ENCODE measurements around the gene ZNF576. TPM values are rescaled to one million over a fixed set of nuclear protein-coding genes. Genes with fewer than 3 reads are reported as not detected.
A peak's percentile ranks its signal among the peaks of the same experiment; 100 is the strongest.

ZNF576 gene
- total and polyA plus RNA-seq, 2 of the 13 experiments (the other 11 are each of a cell fraction or from before 2014, with no cell fraction given), result 7.2 to 9.6 TPM

- TF ChIP-seq ZNF772 (CRISPR knock-in tag; IDR thresholded peaks at IDR 0.05) (0 out of 2 replicates have a peak, but pooled peaks have one; percentile 14), ZNF501 (CRISPR knock-in tag; IDR thresholded peaks at IDR 0.05) (peak; percentile 28; the same call in 1 of the 2 replicates), ETV5 (CRISPR knock-in tag; IDR thresholded peaks at IDR 0.05; ENCODE audit: borderline replicate concordance) (peak; percentile 25; the same call in 1 of the 2 replicates), ZNF670 (CRISPR knock-in tag; IDR thresholded peaks at IDR 0.05; ENCODE audit: borderline replicate concordance) (no peak; the same call in 1 of the 2 replicates), RFX3 (CRISPR knock-in tag; IDR thresholded peaks at IDR 0.05) (peak; percentile 31; the same call in 1 of the 2 replicates), ZNF235 (CRISPR knock-in tag; IDR thresholded peaks at IDR 0.05; ENCODE audit: borderline replicate concordance) (no peak), EZH2 (conservative IDR thresholded peaks at IDR 0.05; ENCODE audit: low read depth, low read length) (no peak), KIAA2018 (CRISPR knock-in tag; IDR thresholded peaks at IDR 0.05; ENCODE audit: borderline replicate concordance) (no peak), ZNF292 (CRISPR knock-in tag; IDR thresholded peaks at IDR 0.05; ENCODE audit: borderline replicate concordance, low read depth) (no peak), ZNF781 (CRISPR knock-in tag; IDR thresholded peaks at IDR 0.05; ENCODE audit: borderline replicate concordance, not compliant biosample characterization) (no peak), KLF9 (CRISPR knock-in tag; IDR thresholded peaks at IDR 0.05; ENCODE audit: low read depth) (no peak), STAT5B (CRISPR knock-in tag; IDR thresholded peaks at IDR 0.05) (no peak), ZNF546 (CRISPR knock-in tag; conservative IDR thresholded peaks at IDR 0.05) (no peak), ZNF383 (CRISPR knock-in tag; IDR thresholded peaks at IDR 0.05; ENCODE audit: borderline replicate concordance) (no peak), CREM (IDR thresholded peaks at IDR 0.05) (peak; percentile 22; the same call in 1 of the 2 replicates), CREM (CRISPR knock-in tag; IDR thresholded peaks at IDR 0.05) (no peak), SSRP1 (CRISPR knock-in tag; IDR thresholded peaks at IDR 0.05) (no peak; the same call in 1 of the 2 replicates), ZNF274 (CRISPR knock-in tag; IDR thresholded peaks at IDR 0.05) (no peak), SIX1 (CRISPR knock-in tag; IDR thresholded peaks at IDR 0.05; ENCODE audit: borderline replicate concordance) (no peak), PLRG1 (conservative IDR thresholded peaks at IDR 0.05) (no peak), ZNF512 (CRISPR knock-in tag; IDR thresholded peaks at IDR 0.05) (no peak), ZNF776 (CRISPR knock-in tag; IDR thresholded peaks at IDR 0.05) (no peak)
These were observed 38.6 kb downstream of the ZNF576 start (continued) for GRCh38 chr19:43634872-43635560.
